Measurements from ENCODE around the gene IWS1. TPM values are rescaled to one million over a fixed set of nuclear protein-coding genes. Genes with fewer than 3 reads are reported as not detected.
"Not testable (repeated sequence)": the region's sequence is repeated elsewhere in the genome, so short reads cannot be mapped to it uniquely, and the experiment has no call there.

IWS1 gene
- total and polyA plus RNA-seq, 10 of the 15 experiments (the other 5 are each of a cell fraction or from before 2014, with no cell fraction given): 21.9 to 68.9 (median 45.8) TPM

DNA sequence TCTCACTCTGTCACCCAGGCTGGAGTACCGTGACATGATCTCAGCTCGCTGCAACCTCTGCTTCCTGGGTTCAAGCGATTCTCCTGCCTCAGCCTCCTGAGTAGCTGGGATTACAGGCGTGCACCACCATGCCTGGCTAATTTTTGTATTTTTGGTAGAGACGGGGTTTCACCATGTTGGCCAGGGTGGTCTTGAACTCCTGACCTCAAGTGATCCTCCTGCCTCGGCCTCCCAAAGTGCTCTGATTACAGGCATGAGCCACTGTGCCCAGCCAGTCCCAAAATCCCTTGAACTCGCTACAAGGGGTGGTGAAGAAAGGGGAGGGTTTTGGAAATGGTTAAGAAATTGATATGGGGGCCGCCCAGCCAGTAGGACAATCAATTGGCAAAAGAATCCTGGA is 73.9 kb downstream of the IWS1 start:
- in situ Hi-C loops (cut with MboI); H3K9me3 ChIP-seq (replicated peaks; ENCODE audit: control insufficient read depth, insufficient read depth, low read length); DNase-seq (ENCODE audit: low read depth, low spot score); RAD21 ChIA-PET (ENCODE audit: unreplicated experiment); FAIRE-seq; BruUV-seq (replicated peaks); H4K20me1 ChIP-seq (ENCODE audit: control insufficient read depth, insufficient read depth); POLR2A ChIA-PET; H3K4me3 ChIP-seq; H3K4me2 ChIP-seq (ENCODE audit: control insufficient read depth, insufficient read depth); H3K9ac ChIP-seq (ENCODE audit: control insufficient read depth, insufficient read depth, low read length); H3K79me2 ChIP-seq (ENCODE audit: control insufficient read depth, insufficient read depth, low read length); H3K36me3 ChIP-seq (ENCODE audit: control insufficient read depth in 2 of 2, insufficient read depth in 2 of 2, low read length in 1 of 2); H3K27me3 ChIP-seq (replicated peaks in 1 of 2; ENCODE audit: control insufficient read depth in 2 of 2, insufficient read depth in 2 of 2, low read length in 1 of 2); H2AFZ ChIP-seq (ENCODE audit: control insufficient read depth, low read depth, low read length); ATAC-seq; H3K4me1 ChIP-seq (ENCODE audit: control insufficient read depth, insufficient read depth, low read length); H3K27ac ChIP-seq (ENCODE audit: control insufficient read depth, insufficient read depth): not testable (repeated sequence)
- CTCF ChIA-PET: interaction anchor here (1.1 to 2.4 kb wide), 3 partner anchors 27 to 255 kb away, joined by 3 to 10 read pairs (median 4); no protein-coding TSS in a partner anchor
- SMC1A ChIA-PET (ENCODE audit: uncharacterized antibody, unreplicated experiment): interaction anchor here (1.1 kb wide), 1 partner anchor 9 kb away, joined by 3 read pairs; no protein-coding TSS in a partner anchor
- 94% methylated on average over 8 of the region's 8 CpGs for WGBS (ENCODE audit: insufficient coverage, insufficient replicate concordance, low lambda C conversion rate, missing lambda C conversion rate)
- intact Hi-C loops (cut with micrococcal nuclease; ENCODE audit: unreplicated experiment): loop anchor here (5.0 kb wide), 1 partner anchor 95 kb away; no protein-coding TSS in a partner anchor

- no peak for ATAC-seq
- in situ Hi-C loops (cut with MboI): no loop called here
- TF ChIP-seq PML (IDR thresholded peaks at IDR 0.05; ENCODE audit: low read length): no peak
- no peak for TF ChIP-seq CBX5 (IDR thresholded peaks at IDR 0.05; ENCODE audit: low read depth)
- no peak for TF ChIP-seq POLR2A (IDR thresholded peaks at IDR 0.05; ENCODE audit: low read depth, low read length)
- no peak for TF ChIP-seq PAX8 (IDR thresholded peaks at IDR 0.05)
- TF ChIP-seq E4F1 (IDR thresholded peaks at IDR 0.05; ENCODE audit: borderline replicate concordance, partially characterized antibody): no peak
- TF ChIP-seq SUPT20H (IDR thresholded peaks at IDR 0.05; ENCODE audit: borderline replicate concordance, control insufficient read depth, low read depth, low read length): no peak
- no peak for TF ChIP-seq TCF3 (IDR thresholded peaks at IDR 0.05; ENCODE audit: borderline replicate concordance, insufficient read depth, low read depth, low read length)
- TF ChIP-seq NFIC (IDR thresholded peaks at IDR 0.05; ENCODE audit: low read depth, low read length): no peak
- TF ChIP-seq, protein P1, sequence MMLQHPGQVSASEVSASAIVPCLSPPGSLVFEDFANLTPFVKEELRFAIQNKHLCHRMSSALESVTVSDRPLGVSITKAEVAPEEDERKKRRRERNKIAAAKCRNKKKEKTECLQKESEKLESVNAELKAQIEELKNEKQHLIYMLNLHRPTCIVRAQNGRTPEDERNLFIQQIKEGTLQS (IDR thresholded peaks at IDR 0.05; ENCODE audit: borderline replicate concordance, extremely low read depth, low read depth, low read length): no peak
- no peak for TF ChIP-seq RB1 (IDR thresholded peaks at IDR 0.05; ENCODE audit: borderline replicate concordance)
- TF ChIP-seq WRNIP1 (IDR thresholded peaks at IDR 0.05; ENCODE audit: borderline replicate concordance, low read depth, low read length): no peak
- TF ChIP-seq, protein P2, sequence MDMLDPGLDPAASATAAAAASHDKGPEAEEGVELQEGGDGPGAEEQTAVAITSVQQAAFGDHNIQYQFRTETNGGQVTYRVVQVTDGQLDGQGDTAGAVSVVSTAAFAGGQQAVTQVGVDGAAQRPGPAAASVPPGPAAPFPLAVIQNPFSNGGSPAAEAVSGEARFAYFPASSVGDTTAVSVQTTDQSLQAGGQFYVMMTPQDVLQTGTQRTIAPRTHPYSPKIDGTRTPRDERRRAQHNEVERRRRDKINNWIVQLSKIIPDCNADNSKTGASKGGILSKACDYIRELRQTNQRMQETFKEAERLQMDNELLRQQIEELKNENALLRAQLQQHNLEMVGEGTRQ (IDR thresholded peaks at IDR 0.05; ENCODE audit: borderline replicate concordance, low read depth, low read length): no peak
- TF ChIP-seq TCF7 (IDR thresholded peaks at IDR 0.05; ENCODE audit: borderline replicate concordance): no peak
- TF ChIP-seq NR2F1 (conservative IDR thresholded peaks at IDR 0.05): no peak
- no peak for TF ChIP-seq PAX5 (IDR thresholded peaks at IDR 0.05; ENCODE audit: borderline replicate concordance, low read depth, low read length)
Measured at GRCh38 chr2:127451981-127452380, 74.3 kb downstream of the IWS1 start.

More at GRCh38 chr2:127451981-127452380, 74.3 kb downstream of the IWS1 start:
- H3K9ac ChIP-seq (ENCODE audit: control insufficient read depth, insufficient read depth, low read length): no peak overlapping the region
- no peak overlapping the region for H2AFZ ChIP-seq (ENCODE audit: control insufficient read depth, low read depth, low read length)
- SMC1A ChIA-PET (ENCODE audit: uncharacterized antibody, unreplicated experiment): interaction anchor here (1.1 kb wide), 1 partner anchor 9 kb away, joined by 3 read pairs; no protein-coding TSS in a partner anchor
- CTCF ChIA-PET: interaction anchor here (1.1 to 2.4 kb wide), 3 partner anchors 27 to 254 kb away, joined by 3 to 10 read pairs (median 4); no protein-coding TSS in a partner anchor
- FAIRE-seq (no peak), DNase-seq (ENCODE audit: low read depth, low spot score) (no peak)
- H3K9me3 ChIP-seq (replicated peaks; ENCODE audit: control insufficient read depth, insufficient read depth, low read length): no peaks in the 10 kb centered on the region
- H3K79me2 ChIP-seq (ENCODE audit: control insufficient read depth, insufficient read depth, low read length): no peaks in the 10 kb centered on the region
- WGBS (ENCODE audit: insufficient coverage, insufficient replicate concordance, low lambda C conversion rate, missing lambda C conversion rate): 89% methylated on average over 5 of the region's 6 CpGs
- POLR2A ChIA-PET: no interaction called here
- RAD21 ChIA-PET (ENCODE audit: unreplicated experiment): no interaction called here
- intact Hi-C loops (cut with micrococcal nuclease; ENCODE audit: unreplicated experiment): loop anchor here (5.0 kb wide), 1 partner anchor 95 kb away; no protein-coding TSS in a partner anchor
- no peaks in the 10 kb centered on the region for H3K27me3 ChIP-seq (replicated peaks in 1 of 2; ENCODE audit: control insufficient read depth in 2 of 2, insufficient read depth in 2 of 2, low read length in 1 of 2)
- no peaks in the 10 kb centered on the region for H3K4me1 ChIP-seq (ENCODE audit: control insufficient read depth, insufficient read depth, low read length)
- H3K27ac ChIP-seq (ENCODE audit: control insufficient read depth, insufficient read depth): no peak overlapping the region
- BruUV-seq (replicated peaks): no TSS peak
- H3K4me2 ChIP-seq (ENCODE audit: control insufficient read depth, insufficient read depth): no peak overlapping the region
- no peaks in the 10 kb centered on the region for H4K20me1 ChIP-seq (ENCODE audit: control insufficient read depth, insufficient read depth)
- no peak overlapping the region for H3K4me3 ChIP-seq
- no peaks in the 10 kb centered on the region for H3K36me3 ChIP-seq (ENCODE audit: control insufficient read depth in 2 of 2, insufficient read depth in 2 of 2, low read length in 1 of 2)

All from GM12878 (cell line).